Stimulated activated CD8-positive, alpha-beta memory T cell treated with anti-CD3 and anti-CD28 coated beads, Interleukin-15, amount 100 ng/mL, for 24 hours (primary cell): ENCODE measurements around the gene KLF7.

Experiments used
- DNase-seq: peaks from one replicate; pipeline ENCODE4 v3.0.0-alpha.2; 2020; ENCODE audit warnings: low read depth

Gene KLF7

GRCh38 chr2:207148020-207148419 is 17.7 kb downstream of the KLF7 start:
- DNase-seq = no peak

GRCh38 chr2:207144173-207144785 is 21.5 kb downstream of the KLF7 start:
- no peak for DNase-seq

DNA sequence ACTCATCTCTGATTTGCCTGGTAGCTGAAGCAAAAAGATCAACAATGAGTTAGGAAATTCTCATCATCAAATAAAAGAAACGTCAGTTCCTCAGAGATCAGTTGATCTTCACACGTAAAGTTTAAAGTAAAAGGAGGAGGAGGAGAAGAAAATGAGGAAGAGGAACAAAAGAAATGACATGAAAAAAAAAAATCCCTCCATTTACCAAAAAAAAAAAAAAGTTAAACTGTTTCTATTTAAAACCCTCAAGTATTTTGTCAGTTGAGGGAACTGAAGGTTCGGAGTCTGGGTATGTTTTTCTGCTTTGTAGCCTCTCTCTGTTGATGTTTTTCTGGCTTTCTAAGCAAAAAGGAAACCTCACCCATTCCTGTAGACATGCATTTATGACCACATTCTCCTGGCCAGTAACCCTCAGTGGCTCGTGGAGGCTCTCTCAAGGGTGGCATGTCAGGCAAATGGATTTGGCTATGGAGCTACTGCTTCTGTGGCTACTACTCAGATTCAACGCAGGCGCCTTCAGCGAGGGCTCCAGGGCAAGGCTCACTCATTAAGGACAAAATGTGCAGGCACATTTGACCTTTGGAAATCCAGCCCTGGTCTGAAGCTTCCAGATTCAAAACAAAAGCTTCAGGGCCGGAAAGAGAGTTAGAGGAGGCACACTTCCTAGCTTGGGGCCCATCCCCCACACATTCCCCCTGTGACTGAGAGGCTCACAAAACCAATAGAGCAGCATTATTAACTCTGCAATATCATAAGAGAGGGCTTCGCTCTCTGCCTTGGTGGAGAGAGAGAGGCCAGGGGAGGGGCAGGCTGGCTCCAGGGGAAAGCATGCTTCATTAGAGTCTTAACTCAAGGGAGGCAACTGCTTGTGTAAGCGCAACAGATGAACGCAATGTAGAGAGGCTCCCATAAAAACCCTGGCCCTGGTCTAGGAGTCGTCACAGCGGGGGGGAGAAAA is 22.3 kb downstream of the KLF7 start:
- no peak for DNase-seq

- no peak for DNase-seq
These were observed 23.3 kb downstream of the KLF7 start for GRCh38 chr2:207142461-207142860.

DNA sequence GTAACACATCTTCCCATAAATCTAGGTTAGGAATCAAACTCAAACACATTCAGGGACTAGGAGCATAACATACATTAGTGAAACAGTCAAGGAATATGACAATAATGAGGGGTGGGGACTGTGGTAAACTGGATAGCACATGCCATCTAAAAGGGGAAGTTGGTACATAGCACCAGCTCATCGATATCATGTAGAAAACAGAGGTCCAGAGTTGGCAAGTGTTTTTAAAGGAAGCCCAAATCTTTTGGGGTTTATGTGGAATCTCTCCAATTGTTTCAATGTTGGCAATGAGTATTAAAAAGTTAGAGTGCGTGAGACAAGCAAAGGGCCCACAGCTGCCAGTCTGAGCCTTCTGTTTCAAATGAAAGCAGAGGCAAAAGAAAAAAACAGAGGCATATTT is 24.4 kb downstream of the KLF7 start:
- no peak for DNase-seq

DNA sequence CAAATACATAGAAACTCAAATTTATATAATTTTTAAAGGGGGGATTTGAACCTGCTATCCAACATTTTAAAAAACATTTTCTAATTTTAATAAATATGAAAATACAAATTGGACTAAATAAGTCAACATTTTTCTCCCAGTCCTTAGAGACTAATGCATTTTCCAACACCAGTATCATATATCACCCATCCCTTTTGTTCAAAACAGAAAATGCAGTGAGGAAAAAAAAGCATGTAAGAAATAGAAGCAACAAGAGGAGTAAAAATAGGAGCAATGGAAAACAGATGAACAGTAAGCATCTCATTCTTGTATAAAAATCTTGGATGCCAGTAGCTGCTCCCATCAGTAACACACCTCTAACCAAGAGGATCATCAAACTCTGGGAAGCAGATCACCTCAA is 25.5 kb downstream of the KLF7 start:
- no peak for DNase-seq

- DNase-seq = no peak
These were observed 26.2 kb downstream of the KLF7 start for GRCh38 chr2:207139552-207139951.

- no peak for DNase-seq
These were observed 27.0 kb downstream of the KLF7 start for GRCh38 chr2:207138627-207139297.

DNA sequence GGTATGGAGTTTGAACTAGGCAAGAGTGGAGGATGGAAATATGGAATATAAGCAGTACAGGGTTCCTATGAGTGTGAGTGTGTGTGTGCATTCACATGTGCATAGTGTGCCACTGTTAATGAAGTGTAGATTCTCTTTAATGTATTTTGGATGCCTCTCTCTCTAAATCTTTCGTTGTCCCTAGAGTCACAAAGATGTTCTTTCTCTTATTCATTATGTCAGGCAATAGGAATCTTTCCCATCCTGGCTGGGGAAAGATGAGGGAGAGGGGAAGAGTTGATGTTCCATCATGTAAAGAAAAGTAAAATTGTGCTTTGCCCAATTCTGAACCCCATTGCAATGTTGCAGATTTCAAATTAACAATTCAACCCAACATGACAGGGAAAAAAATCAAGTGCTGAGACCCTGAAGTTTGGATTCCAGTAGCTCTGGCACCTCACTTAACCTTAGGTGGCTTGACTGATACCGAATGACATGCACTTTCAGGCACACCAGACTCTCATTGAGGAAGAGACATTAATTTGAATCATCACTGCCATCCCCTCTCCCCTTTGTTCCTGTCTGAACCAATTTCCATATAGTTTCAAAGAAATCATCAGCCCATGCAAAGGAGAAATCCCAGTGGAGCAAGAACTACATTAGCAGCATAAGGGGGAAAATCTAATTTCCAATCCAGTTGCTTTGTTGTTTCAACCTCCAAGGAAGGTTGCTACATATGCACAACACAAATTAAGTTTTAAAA is 28.0 kb downstream of the KLF7 start:
- DNase-seq = no peak

DNA sequence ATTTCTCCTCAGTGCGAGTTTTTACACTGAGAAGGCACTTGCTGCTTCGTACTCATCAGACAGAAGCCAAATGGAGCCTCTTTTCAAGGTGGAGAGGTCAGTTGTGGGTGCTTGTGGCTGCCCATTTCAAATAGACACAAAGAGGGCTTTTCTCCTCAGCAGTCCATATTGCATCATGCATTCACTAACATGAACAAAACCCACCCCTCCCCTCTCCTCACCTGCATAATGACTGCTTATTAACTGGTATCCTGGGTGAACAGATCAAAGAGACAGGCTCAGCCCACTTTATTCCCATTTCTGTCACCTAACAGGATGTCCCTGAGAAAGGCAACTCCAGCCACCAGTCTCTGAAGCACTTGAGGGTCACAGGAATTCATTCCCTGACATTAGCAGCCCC is 28.9 kb downstream of the KLF7 start:
- DNase-seq = no peak

DNA sequence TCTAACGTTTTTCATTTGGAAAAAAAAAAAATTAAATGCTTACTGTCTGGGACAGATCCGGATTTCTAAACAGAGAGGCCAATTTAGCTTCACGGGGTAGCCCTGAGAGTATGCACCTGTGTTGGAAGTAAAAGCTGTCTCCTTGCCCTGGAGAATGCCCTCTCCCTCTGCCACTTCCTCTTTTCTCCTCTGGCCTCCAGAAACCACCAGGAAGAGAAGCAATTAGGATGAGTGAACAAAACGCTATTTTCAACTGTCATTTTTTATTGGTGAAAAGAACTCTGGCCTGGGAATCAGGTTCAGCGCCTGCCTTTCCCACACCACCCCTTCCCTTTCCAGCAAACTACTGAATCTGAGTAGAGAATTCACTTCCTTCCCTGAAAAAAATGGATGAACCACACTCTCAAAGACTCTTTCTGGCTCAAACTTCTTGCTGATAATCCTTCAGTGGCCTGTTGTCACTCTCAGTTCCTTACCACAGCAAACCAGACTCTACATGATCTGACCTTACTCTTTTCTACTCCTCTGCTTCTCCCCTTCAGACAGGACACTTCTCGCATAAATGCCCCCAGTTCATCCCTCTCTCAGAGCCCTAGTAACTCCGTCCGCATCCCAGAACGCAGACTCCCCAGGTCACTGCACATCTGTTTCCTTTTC is 29.8 kb downstream of the KLF7 start:
- DNase-seq = no peak

DNA sequence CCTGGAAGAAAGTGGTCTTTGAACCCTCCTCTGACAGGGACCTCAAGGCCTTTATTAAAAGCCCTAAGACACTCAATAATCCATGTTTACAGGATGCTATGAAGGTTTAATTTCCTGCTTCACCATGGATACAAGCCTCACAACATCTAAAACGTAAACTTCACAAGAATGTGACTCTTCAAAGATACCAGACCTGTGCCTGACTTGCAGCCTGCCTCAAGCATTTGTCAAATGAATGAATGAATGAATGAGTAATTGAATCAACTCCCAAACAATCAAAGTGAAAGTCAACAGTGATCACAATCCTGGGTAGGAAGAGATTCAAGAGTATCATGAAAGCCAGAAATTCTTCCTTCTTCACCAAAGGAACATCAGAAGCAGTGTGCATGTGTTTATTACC is 30.4 kb downstream of the KLF7 start:
- DNase-seq = no peak

GRCh38 chr2:207133820-207134519 is 31.8 kb downstream of the KLF7 start:
- DNase-seq = no peak

DNA sequence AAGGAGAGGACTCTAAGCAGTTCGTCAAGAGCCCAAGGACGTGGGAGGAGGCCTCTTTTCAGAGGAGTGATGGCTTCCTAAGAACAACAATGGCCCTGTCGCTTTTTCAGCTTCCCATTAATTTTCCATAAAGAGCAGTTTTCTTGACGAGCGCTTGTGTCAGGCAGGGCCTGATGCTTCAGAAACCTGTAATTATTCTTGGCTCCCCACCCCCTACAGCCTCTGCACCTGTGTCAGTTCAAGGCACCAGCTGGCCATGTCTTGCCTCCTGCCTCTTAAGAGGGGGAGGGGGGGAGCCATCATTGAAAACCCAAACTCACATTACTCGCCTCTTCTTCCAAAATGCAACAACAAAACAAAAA is 32.3 kb downstream of the KLF7 start:
- DNase-seq = no peak

DNA sequence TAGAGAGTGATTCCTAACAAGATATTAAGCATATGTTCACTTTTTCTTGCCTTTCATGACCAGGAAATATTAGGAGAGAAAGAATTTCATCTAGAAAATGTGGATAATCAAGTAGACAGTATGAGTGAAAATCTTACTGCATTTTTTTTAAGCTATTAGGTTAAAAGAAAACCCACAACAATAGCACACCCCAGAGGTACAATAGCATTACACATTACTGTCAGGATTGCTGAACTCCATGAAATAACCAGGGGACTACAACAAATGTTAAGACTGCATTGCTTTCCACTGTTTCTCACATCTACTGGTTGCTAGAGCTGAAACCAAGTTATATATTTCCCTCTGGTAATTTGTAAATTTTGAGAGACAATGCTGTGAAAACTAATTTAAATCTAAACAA is 33.7 kb downstream of the KLF7 start:
- no peak for DNase-seq

DNA sequence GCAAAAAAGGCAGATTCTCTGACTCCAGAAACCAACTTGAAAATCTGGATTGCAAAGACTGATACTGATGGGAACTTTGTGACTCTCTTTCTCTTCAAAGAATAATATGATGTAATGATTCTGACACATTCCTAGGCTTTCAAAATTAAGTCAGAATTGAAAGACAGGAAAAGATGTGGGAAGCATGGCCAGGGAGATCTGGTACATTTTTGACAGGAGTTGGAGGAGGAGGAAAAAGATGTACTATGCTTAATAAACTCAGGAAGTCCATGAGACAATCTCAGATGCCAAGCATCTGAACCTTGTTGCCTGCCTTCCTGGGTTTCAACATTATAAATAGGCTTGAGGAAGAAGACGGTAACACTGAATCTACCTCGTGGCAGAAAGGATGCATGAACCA is 34.2 kb downstream of the KLF7 start:
- DNase-seq = no peak

GRCh38 chr2:207130958-207131521 is 34.7 kb downstream of the KLF7 start:
- no peak for DNase-seq

- DNase-seq = no peak
These were observed 35.9 kb downstream of the KLF7 start for GRCh38 chr2:207129821-207130220.

- DNase-seq = no peak
These were observed 36.9 kb downstream of the KLF7 start for GRCh38 chr2:207128867-207129266.

DNA sequence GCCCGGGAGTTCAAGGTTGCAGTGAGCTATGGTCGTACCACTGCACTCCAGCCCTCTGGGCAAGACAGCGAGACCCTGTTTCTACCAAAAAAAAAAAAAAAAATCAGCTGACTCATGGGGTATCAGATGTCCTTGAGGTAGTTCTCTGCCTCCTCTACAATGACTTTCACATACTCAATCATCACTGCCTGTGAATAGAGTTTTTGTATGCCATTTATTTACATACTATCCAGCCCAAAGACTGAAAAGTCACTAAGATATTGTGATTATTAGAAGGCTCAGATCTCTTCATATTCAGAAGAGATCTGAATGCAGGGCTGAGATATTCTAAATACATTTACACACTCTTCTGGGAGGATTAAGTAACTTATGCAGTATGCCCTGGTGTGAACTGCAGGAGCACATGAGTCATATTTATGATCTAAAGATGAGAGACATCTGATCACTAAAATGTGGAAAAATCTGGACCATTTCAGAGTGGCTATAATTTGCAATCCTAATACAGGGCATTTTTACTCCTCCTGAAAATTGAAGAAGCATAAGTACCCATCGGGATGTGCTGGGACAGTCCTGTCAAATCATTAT is 38.9 kb downstream of the KLF7 start:
- DNase-seq = no peak
